GM12865 (cell line): ENCODE measurements around the gene SETD3.

Source experiments
- DNase-seq: peaks from one replicate; pipeline ENCODE4 v3.0.0; 2010; ENCODE audit warnings: low read depth
- H3K4me3 ChIP-seq: 2 replicates; pipeline ENCODE4 v1.5.1; 2011; ENCODE audit warnings: mild to moderate bottlenecking, low read depth, low read length, control low read depth
- TF ChIP-seq, protein P1 (sequence below): IDR thresholded peaks from 2 replicates; pipeline ENCODE4 v1.5.1; 2011; ENCODE audit warnings: low read length, control low read depth, low read depth, inconsistent platforms; ENCODE audit not compliant: insufficient read depth; ENCODE audit errors: missing control alignments

Gene SETD3

DNA sequence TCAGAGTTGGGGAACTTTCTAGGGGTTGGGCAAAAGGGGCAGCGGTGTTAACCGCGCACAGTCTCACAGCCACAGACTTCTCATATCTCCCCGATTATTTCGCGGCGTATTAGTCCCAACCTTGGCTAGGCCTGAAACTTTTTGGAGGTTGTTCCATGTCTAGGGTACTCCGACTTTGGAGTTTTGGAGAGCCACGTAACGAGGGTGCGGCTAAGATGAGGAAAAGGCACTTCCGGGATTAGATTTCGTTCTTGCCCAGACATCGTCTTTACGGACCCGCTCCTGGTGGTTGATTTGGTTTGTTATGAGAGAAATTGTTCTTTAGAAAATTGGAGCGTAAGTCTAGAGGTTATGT lies 1.1 kb upstream of the SETD3 start:
- H3K4me3 ChIP-seq: peak overlapping the region; percentile 93
- peak; percentile 37 for DNase-seq
- TF ChIP-seq, protein P1, sequence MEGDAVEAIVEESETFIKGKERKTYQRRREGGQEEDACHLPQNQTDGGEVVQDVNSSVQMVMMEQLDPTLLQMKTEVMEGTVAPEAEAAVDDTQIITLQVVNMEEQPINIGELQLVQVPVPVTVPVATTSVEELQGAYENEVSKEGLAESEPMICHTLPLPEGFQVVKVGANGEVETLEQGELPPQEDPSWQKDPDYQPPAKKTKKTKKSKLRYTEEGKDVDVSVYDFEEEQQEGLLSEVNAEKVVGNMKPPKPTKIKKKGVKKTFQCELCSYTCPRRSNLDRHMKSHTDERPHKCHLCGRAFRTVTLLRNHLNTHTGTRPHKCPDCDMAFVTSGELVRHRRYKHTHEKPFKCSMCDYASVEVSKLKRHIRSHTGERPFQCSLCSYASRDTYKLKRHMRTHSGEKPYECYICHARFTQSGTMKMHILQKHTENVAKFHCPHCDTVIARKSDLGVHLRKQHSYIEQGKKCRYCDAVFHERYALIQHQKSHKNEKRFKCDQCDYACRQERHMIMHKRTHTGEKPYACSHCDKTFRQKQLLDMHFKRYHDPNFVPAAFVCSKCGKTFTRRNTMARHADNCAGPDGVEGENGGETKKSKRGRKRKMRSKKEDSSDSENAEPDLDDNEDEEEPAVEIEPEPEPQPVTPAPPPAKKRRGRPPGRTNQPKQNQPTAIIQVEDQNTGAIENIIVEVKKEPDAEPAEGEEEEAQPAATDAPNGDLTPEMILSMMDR: no peak

DNA sequence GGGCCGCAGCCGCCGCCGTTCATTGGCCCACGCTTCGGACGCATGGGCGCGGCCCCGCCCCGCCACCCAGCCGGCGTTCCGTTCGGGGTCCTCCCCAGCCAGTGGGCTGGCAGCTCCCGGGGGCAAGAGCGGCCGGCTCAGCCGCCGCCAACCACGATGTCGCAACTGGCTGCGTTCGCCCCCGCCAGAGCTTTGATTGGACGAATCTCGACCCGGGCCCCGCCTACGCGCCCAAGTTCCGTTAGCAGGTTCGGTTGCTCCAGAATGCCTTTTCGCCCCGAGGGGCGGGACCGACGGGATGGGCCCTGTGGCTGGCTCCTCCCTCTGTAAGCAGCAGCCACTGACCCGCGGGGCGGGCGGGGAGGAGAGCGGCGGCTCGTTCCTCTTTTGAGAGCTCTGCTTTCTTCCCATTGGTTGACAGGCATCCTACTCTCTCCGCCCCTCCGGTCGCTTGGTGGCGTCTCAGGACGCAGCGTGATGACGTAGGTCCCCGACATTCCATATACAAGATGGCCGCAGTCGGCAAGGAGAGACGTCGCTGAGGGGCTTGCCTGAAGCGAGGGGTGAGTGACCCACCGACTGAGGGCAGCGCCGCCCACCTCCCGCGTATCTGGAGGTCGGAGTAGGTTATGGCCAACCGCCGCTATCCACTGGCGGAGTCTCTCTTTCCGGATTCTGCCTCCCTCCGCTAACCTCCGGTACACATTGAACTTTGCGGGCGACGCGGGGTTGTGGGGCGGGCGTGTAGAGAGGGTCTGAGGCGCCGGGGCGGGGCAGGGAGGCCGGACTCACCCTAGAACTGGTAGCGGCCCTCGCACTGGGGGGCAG lies 472 bp upstream of the SETD3 start, which contains the start of gene CCNK:
Gene CCNK (plus strand): TSS at position 493 of the 828 bp plus-strand sequence. CDS start 11,269 bp downstream, outside the sequence.
- H3K4me3 ChIP-seq: peak within 1 kb of the TSS; percentile 93
- TF ChIP-seq, protein P1: no peak
- DNase-seq: peak; percentile 100

DNA sequence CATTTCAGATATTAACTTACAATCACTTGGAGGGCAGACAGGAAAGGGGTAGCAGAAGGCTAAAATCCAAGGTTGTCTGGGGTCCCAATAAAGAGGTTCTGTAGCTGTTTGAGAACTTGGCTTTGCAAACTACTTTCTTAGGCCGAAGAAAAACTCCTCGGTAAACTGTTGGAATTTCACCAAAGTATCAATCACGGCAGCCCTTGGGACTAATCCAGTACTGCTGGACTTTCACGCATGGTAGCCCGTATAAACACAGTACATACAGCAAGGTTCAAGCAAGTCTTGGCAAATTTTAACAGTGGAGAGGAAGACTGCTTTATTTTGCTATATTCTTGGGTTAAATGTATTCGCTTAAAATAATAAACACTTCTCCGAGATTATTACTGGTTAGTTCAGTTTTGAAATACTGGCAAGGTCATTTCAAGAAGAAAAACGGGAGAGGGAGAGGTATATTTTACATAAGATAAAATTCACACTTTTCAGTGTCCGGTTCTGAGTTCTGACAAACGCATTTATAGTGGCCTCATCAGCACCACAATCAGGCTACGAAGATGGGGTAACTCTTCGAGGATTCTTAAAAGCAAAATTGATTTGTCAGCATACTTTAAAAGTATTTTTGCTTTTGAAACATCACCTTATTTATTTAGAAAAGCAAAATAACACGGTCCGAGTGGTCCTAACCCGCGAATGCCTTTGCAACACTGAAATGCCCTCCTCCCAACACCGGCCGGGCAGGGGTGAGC lies 1.3 kb downstream of the SETD3 start:
- TF ChIP-seq, protein P1: no peak
- DNase-seq: no peak
- peak overlapping the region; percentile 80 for H3K4me3 ChIP-seq

DNA sequence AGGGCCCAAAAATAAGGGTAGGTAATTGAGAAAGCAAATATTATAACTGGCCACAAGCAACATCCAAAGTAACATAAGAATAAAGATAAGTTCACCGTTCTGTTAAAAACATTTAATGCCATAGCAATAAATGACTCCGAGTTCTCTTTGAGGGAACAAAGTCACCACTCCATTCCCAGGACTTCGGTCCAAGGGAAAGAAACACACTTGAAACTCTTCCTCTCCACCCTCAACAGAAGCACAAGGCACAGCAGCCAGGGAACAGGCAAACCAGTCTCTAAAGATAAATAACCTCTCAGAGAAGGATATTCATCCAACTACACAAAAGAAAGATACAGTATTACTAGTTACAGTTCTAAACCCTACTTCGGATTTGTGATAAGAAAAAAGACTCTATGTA lies 2.5 kb downstream of the SETD3 start:
- no peak for DNase-seq
- no peak overlapping the region for H3K4me3 ChIP-seq
- TF ChIP-seq, protein P1: no peak

DNA sequence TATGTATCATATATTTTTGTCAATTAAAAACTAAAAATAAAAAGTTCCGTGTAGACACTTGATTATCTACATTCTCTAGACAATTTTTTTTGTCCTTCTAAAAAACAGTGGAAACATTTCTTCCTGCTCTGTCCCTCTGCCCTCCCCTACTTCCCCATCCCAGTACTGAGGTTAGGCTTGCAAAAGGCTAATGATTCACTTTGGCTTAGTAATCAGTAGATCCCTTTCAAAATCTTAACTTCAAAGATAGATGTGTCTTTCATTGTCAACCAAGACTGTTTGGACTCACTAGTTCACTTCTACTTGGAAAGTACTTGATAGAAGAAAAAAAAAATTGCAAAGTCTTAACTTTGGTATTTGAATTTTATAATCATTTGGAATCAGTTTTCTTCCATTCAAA lies 3.8 kb downstream of the SETD3 start:
- no peak for DNase-seq
- no peak overlapping the region for H3K4me3 ChIP-seq
- TF ChIP-seq, protein P1: no peak

DNA sequence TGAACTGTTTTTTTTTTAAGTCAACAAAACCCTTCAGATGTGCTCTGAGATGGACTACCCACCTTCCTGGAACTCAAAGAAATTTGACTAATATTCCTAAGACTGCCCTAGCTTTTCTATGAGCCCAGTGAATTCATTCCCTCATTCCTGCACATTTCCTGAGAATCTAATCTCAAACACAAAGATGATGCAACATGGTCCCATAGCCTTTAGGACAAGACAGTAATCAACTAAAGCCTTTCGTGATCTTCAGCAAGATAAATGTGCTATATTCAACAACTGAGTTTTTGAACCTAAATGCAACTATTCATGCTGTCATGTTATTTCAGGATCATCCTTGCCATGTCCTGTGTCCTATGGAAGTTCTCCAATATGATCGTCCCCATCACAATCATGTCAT lies 5.0 kb downstream of the SETD3 start:
- H3K4me3 ChIP-seq: no peak overlapping the region
- TF ChIP-seq, protein P1: no peak
- DNase-seq: no peak
